Ovary (tissue), 9 donors: ENCODE data around the gene MYRF. TPM values are rescaled to one million over a fixed set of nuclear protein-coding genes. Genes with fewer than 3 reads are reported as not detected.

Experiments used
- DNase-seq, 5 donors: peaks; one replicate each; pipeline ENCODE4 v3.0.0-alpha.2; 2019 to 2020
- H3K27ac ChIP-seq, 2 donors: fragments of 200-600 bp; one replicate each; pipeline versions ENCODE4 v1.5.1 to v1.8.0; 2019 to 2022
- H3K27me3 ChIP-seq: fragments of 200-600 bp; one replicate; pipeline ENCODE4 v1.8.0; 2022
- H3K36me3 ChIP-seq: fragments of 200-600 bp; sonication (generic); one replicate; pipeline ENCODE4 v1.5.1; 2019
- H3K4me1 ChIP-seq: one replicate; pipeline ENCODE4 v1.8.1; 2013; ENCODE audit warnings: mild to moderate bottlenecking, moderate library complexity; ENCODE audit not compliant: insufficient read depth
- H3K4me3 ChIP-seq: fragments of 200-600 bp; sonication (generic); one replicate; pipeline ENCODE4 v1.5.1; 2017
- H3K9me3 ChIP-seq, 2 donors: fragments of 200-600 bp in 1 of 2; sonication (generic) in 1 of 2; one replicate each; pipeline versions ENCODE4 v1.5.1 to v1.8.1; 2013 to 2019; ENCODE audit warnings: mild to moderate bottlenecking in 1 of 2, moderate library complexity in 1 of 2
- EP300 ChIP-seq: sonication (generic); formaldehyde crosslinking; IDR thresholded peaks from one replicate; pipeline ENCODE4 v1.6.1; 2017; ENCODE audit warnings: antibody characterized with exemption
- POLR2A ChIP-seq: fragments of 450-650 bp; IDR thresholded peaks from one replicate; pipeline ENCODE4 v1.6.1; 2017; ENCODE audit warnings: antibody characterized with exemption, mild to moderate bottlenecking, moderate library complexity
- WGBS, 3 donors: extraction: QIAGEN DNeasy Blood & Tissue Kit in 1 of 3; methylation state at CpG; one replicate each; pipeline versions ENCODE4 v1.1.5 to v1.1.7; 2013 to 2017; 5-methylcytosine and 5-hydroxymethylcytosine counted together
- intact Hi-C, 4 donors: fragments of 100-400 bp; cut with DNase I; formaldehyde crosslinking; loops; one replicate each; pipeline versions ENCODE4 v1.11.0 to v1.15.1; 2022 to 2023
- polyA plus RNA-seq, 2 donors: library from polyadenylated mRNA; stranded (reverse); fragments of 200-250 nt in 1 of 2; fragments of 350-450 nt in 1 of 2; fragmentation: Illumina TruSeq in 1 of 2; extraction: RNeasy Lipid Tissue Mini Kit (QIAGEN cat#74804) in 1 of 2; gene quantifications; one replicate each; pipeline ENCODE4 v1.2.3, GENCODE V29; 2013 to 2014
- total RNA-seq, 7 donors: library from RNA; depleted of rRNA in 2 of 7; stranded (reverse); fragments of >200 nt in 2 of 7; fragmentation: NEBNext Ultra II Directional in 3 of 7; extraction: Animal tissue kit (Norgen Biotek cat#: 25700) in 3 of 7; gene quantifications; one replicate each; pipeline versions ENCODE4 v1.1.0 to v1.2.4, GENCODE V29; 2016 to 2023
- TF ChIP-seq, protein P1 (sequence below), 3 donors: fragments of 450-650 bp in 2 of 3; fragments of 200-600 bp in 1 of 3; IDR thresholded peaks; one replicate each; pipeline versions ENCODE4 v1.5.1 to v1.8.0; 2016 to 2022; ENCODE audit warnings: antibody characterized with exemption in 3 of 3, mild to moderate bottlenecking in 1 of 3
- donor health status: DM: no; HTN: no; CAD: no; lungs with moderate emphysema.
- donor health status: DM: no; HTN: no; CAD: no.
- donor health status: Bipolar disorder and iron deficiency.
- donor health status: DM: yes; HTN: yes; CAD: no.
- donor health status: DM: no; HTN: no; CAD: no.
- donor health status: DM: yes; HTN: yes; CAD: no.

The MYRF gene
- total and polyA plus RNA-seq, 9 donors = 6.6 to 109 (median 23.3) TPM

DNA sequence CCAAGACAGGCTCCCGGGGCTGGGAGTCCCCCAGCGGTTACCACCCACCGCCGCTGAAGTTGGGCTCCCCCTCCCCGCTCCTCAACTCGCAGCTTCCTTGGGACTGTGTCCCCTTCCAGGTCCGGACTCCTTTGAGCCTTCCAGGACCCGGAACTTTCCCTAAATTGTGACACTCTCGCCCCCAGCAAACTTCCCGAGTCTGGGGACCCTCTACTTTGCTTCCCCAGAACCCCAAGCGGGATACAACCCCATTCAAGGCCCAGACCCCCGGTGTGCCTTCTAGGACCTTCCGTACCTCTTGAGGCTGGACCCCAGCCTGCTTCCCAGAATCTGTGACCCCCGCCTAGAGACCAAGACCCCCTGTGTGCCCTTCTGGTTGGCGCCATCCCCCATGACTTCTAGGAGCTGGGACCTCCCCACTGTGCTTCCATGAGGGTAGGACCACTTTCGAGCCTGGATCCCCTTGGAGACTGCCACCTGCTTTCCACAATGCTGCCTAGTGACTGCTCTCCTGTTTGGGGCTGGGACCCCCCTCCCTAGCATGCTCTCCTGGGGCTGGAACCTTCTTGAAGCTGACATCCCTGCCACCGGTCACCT, 587 bp downstream of the MYRF start:
- no peaks in the 10 kb centered on the region for H3K27me3 ChIP-seq
- peaks cover 9% of the 10 kb centered on the region for H3K4me1 ChIP-seq
- no peaks in the 10 kb centered on the region for H3K9me3 ChIP-seq
- WGBS, 3 donors = 25 to 30% (median 30%) methylated on average over 17 of the region's 17 CpGs
- no peak for TF ChIP-seq POLR2A
- no peak for TF ChIP-seq EP300
- TF ChIP-seq, protein P1, sequence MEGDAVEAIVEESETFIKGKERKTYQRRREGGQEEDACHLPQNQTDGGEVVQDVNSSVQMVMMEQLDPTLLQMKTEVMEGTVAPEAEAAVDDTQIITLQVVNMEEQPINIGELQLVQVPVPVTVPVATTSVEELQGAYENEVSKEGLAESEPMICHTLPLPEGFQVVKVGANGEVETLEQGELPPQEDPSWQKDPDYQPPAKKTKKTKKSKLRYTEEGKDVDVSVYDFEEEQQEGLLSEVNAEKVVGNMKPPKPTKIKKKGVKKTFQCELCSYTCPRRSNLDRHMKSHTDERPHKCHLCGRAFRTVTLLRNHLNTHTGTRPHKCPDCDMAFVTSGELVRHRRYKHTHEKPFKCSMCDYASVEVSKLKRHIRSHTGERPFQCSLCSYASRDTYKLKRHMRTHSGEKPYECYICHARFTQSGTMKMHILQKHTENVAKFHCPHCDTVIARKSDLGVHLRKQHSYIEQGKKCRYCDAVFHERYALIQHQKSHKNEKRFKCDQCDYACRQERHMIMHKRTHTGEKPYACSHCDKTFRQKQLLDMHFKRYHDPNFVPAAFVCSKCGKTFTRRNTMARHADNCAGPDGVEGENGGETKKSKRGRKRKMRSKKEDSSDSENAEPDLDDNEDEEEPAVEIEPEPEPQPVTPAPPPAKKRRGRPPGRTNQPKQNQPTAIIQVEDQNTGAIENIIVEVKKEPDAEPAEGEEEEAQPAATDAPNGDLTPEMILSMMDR (IDR thresholded peaks at IDR 0.05) = no peak
- DNase-seq = peak in 1 of 5 donors; percentile 40
- no peaks in the 10 kb centered on the region for H3K36me3 ChIP-seq
- intact Hi-C loops = loop anchor here in 1 of 4 donors (1.0 kb wide), 1 partner anchor 39 kb away; the partner anchor contains the start of genes FEN1 and TMEM258
- H3K27ac ChIP-seq = peak overlapping the region; percentile 19 to 73
- H3K4me3 ChIP-seq = peak overlapping the region; percentile 75

DNA sequence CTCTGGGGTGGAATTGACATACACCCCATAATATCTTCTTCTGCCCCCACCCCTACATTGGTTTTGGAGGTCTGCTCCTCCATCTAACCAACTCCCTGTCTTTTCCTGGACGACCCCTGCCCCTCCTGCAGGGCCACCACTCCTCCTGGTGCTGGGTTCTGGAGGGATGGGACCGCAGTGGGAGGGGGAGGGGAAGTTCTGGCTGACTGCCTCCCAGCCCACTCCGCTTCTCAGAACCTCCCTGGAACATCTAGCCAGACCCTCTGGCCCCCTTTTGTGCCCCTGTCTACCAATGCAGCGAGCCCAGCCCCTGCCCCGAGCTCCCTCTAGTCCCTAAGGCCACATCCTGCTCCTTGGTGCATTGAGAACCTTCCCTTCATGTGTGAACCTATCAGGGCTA, 1.2 kb downstream of the MYRF start:
- peak overlapping the region; percentile 19 to 73 for H3K27ac ChIP-seq
- H3K9me3 ChIP-seq = no peaks in the 10 kb centered on the region
- 77 to 89% (median 79%) methylated on average over 5 of the region's 5 CpGs for WGBS, 3 donors
- H3K4me3 ChIP-seq = peak overlapping the region; percentile 75
- intact Hi-C loops = no loop called here
- peak in 1 of 5 donors; percentile 41 for DNase-seq
- H3K4me1 ChIP-seq = peaks cover 9% of the 10 kb centered on the region
- H3K36me3 ChIP-seq = no peaks in the 10 kb centered on the region
- TF ChIP-seq, protein P1 (IDR thresholded peaks at IDR 0.05) = no peak
- TF ChIP-seq EP300 = no peak
- H3K27me3 ChIP-seq = no peaks in the 10 kb centered on the region

DNA sequence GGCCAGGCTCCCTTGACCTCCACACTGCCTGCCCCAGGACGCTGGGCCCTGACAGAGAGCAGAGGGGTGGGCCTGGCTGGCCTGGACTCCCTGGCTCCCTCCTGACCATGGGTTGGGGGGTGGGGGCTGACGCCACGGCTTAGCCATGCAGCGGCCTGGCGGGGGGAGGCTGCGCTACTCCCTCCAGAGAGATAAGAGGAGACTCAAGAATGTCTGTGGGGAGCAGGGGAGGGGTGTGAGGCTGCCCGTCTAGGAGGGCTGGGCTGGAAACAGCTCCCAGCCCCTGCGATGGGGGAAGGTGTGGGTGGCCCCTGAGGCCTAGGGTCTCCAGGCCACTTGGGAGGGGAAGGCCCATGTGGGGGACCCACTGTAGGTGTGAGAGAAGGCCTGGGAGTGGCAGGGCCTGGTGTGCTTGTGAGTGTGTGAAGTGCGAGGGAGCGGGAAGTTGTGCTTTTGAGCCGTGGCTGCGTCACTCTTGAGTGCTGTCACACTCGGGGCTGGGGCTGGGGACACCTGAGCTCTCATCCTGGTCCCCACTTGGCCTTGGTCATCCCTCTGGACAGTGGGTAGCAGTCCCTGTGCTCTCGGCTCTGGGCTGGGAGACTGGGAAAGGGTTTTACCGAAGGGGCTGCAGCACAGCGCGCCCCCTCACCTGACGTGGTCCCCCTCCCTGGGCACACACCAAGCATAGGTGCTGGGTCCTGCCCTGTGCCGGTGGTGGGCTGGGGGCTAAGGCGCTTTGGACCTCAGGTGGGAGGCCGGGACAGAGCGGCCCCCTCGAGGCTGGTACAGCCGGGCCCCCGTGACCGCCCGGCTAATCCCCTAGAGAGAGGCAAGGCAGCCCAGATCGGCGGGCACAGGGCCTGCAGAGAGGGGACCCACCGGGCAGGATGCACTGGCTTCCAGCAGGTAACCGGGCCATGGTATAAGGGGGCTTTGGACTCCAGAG, 2.4 kb downstream of the MYRF start:
- no peaks in the 10 kb centered on the region for H3K9me3 ChIP-seq
- TF ChIP-seq POLR2A (no peak), EP300 (no peak)
- TF ChIP-seq, protein P1 (IDR thresholded peaks at IDR 0.05) = no peak
- 56 to 66% (median 66%) methylated on average over 27 to 31 of the region's 31 CpGs for WGBS, 3 donors
- H3K4me1 ChIP-seq = peaks cover 7% of the 10 kb centered on the region
- H3K27me3 ChIP-seq = no peaks in the 10 kb centered on the region
- peak overlapping the region; percentile 11 to 73 for H3K27ac ChIP-seq
- no peaks in the 10 kb centered on the region for H3K36me3 ChIP-seq
- peak overlapping the region; percentile 22 for H3K4me3 ChIP-seq
- peak; percentile 74 to 88 (median 77) for DNase-seq
- intact Hi-C loops = no loop called here

DNA sequence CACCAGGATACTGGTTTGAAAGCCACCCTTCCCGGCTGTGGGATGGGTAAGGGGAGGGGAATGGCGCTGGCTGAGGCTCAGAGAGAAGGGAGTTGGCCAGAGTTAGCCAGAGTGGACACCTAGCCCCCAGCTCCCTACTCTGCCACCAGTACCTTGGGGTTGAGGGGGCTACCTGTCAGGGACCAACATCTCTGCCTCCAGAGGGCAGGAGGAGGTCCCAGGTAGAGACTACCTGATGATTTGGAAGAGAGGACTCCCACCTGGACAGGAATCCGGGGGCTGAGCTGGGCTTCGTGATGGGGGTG, 3.7 kb downstream of the MYRF start:
- Histone ChIP-seq H3K9me3 (no peaks in the 10 kb centered on the region), H3K27ac (no peak overlapping the region), H3K4me3 (no peak overlapping the region), H3K4me1 (peaks cover 7% of the 10 kb centered on the region), H3K36me3 (no peaks in the 10 kb centered on the region), H3K27me3 (no peaks in the 10 kb centered on the region)
- TF ChIP-seq EP300 (no peak), POLR2A (no peak)
- TF ChIP-seq, protein P1 (IDR thresholded peaks at IDR 0.05) = no peak
- DNase-seq = no peak
- 56 to 83% (median 81%) methylated on average over 4 of the region's 4 CpGs for WGBS, 3 donors
- intact Hi-C loops = no loop called here
